ENCODE measurements around the gene RNF207. TPM values are rescaled to one million over a fixed set of nuclear protein-coding genes. Genes with fewer than 3 reads are reported as not detected.

Gene RNF207
- polyA plus RNA-seq, 3 donors = 0.10 to 7.7 TPM; not detected in 1

GRCh38 chr1:6170116-6170741 is 35.7 kb upstream of the RNF207 start:
- H3K9me3 ChIP-seq (replicated peaks in 1 of 2; ENCODE audit: control insufficient read depth in 1 of 2, insufficient read depth in 1 of 2, low read length in 2 of 2) = no peaks in the 10 kb centered on the region
- peaks cover 5 to 21% (median 7%) of the 10 kb centered on the region in 3 donors for H3K27me3 Mint-ChIP-seq (ENCODE audit: low read depth in 3 of 3)
- H3K4me2 ChIP-seq (replicated peaks; ENCODE audit: extremely low read depth, low read length, poor library complexity, severe bottlenecking) = peak overlapping the region; percentile 54
- WGBS (ENCODE audit: insufficient coverage) = 87% methylated on average over 9 of the region's 16 CpGs
- peaks cover 11 to 15% of the 10 kb centered on the region in 2 donors for H3K4me1 ChIP-seq (ENCODE audit: control insufficient read depth in 1 of 2, insufficient read depth in 2 of 2, low read length in 2 of 2)
- H3K36me3 ChIP-seq (replicated peaks in 1 of 2; ENCODE audit: control insufficient read depth in 1 of 2, insufficient read depth in 2 of 2, low read length in 2 of 2) = no peaks in the 10 kb centered on the region
- TF ChIP-seq CTCF (IDR thresholded peaks at IDR 0.05) = no peak
- peaks cover 9% of the 10 kb centered on the region for H3K4me1 Mint-ChIP-seq
- no peak overlapping the region for H3K27ac Mint-ChIP-seq
- H3K79me2 ChIP-seq (ENCODE audit: insufficient read depth, low read length) = no peaks in the 10 kb centered on the region
- H3K9ac ChIP-seq (ENCODE audit: insufficient read depth, low read length, poor library complexity, severe bottlenecking) = peak overlapping the region; percentile 36
- H3K27ac ChIP-seq (ENCODE audit: low read depth in 1 of 2, low read length in 2 of 2) = no peak overlapping the region
- H3K9me3 Mint-ChIP-seq = peaks cover 0 to 6% (median 0%) of the 10 kb centered on the region in 7 donors
- H4K20me1 ChIP-seq (ENCODE audit: insufficient read depth, low read length) = no peaks in the 10 kb centered on the region
- peak overlapping the region; percentile 35 for H2AFZ ChIP-seq (ENCODE audit: insufficient read depth, low read depth, low read length, poor library complexity, severe bottlenecking)
- intact Hi-C loops (cut with micrococcal nuclease) = no loop called here
- no peaks in the 10 kb centered on the region for H3K36me3 Mint-ChIP-seq
- DNase-seq = no peak
- peak overlapping the region in 1 of 2 donors; percentile 22 for H3K4me3 Mint-ChIP-seq
- peak overlapping the region in 1 of 3 experiments; percentile 32 for H3K4me3 ChIP-seq (replicated peaks in 1 of 3; ENCODE audit: low read depth in 2 of 3, low read length in 3 of 3)
- H3K27me3 ChIP-seq (ENCODE audit: control insufficient read depth in 2 of 2, insufficient read depth in 2 of 2, low read length in 2 of 2) = peaks cover 0 to 2% of the 10 kb centered on the region in 2 donors

GRCh38 chr1:6170742-6171201 is 35.1 kb upstream of the RNF207 start:
- Histone ChIP-seq H3K9ac (ENCODE audit: insufficient read depth, low read length, poor library complexity, severe bottlenecking) (peak overlapping the region; percentile 36), H3K4me3 (replicated peaks in 1 of 3; ENCODE audit: low read depth in 2 of 3, low read length in 3 of 3) (peak overlapping the region in 1 of 3 experiments; percentile 32), H4K20me1 (ENCODE audit: insufficient read depth, low read length) (no peaks in the 10 kb centered on the region), H3K27me3 (ENCODE audit: control insufficient read depth in 2 of 2, insufficient read depth in 2 of 2, low read length in 2 of 2) (peaks cover 0 to 2% of the 10 kb centered on the region in 2 donors), H3K79me2 (ENCODE audit: insufficient read depth, low read length) (no peaks in the 10 kb centered on the region), H3K27ac (ENCODE audit: low read depth in 1 of 2, low read length in 2 of 2) (no peak overlapping the region), H3K9me3 (replicated peaks in 1 of 2; ENCODE audit: control insufficient read depth in 1 of 2, insufficient read depth in 1 of 2, low read length in 2 of 2) (no peaks in the 10 kb centered on the region), H3K4me2 (replicated peaks; ENCODE audit: extremely low read depth, low read length, poor library complexity, severe bottlenecking) (peak overlapping the region; percentile 54), H3K4me1 (ENCODE audit: control insufficient read depth in 1 of 2, insufficient read depth in 2 of 2, low read length in 2 of 2) (peaks cover 11 to 15% of the 10 kb centered on the region in 2 donors), H3K36me3 (replicated peaks in 1 of 2; ENCODE audit: control insufficient read depth in 1 of 2, insufficient read depth in 2 of 2, low read length in 2 of 2) (no peaks in the 10 kb centered on the region), H2AFZ (ENCODE audit: insufficient read depth, low read depth, low read length, poor library complexity, severe bottlenecking) (peak overlapping the region; percentile 35)
- Mint-ChIP-seq H3K9me3 (peaks cover 0 to 6% (median 0%) of the 10 kb centered on the region in 7 donors), H3K4me1 (peaks cover 9% of the 10 kb centered on the region), H3K4me3 (peak overlapping the region in 1 of 2 donors; percentile 23), H3K27me3 (ENCODE audit: low read depth in 3 of 3) (peaks cover 5 to 21% (median 7%) of the 10 kb centered on the region in 3 donors), H3K27ac (no peak overlapping the region), H3K36me3 (no peaks in the 10 kb centered on the region)
- intact Hi-C loops (cut with micrococcal nuclease) = no loop called here
- TF ChIP-seq CTCF (IDR thresholded peaks at IDR 0.05) = no peak
- peak in 1 of 3 donors; percentile 16 for DNase-seq
- WGBS (ENCODE audit: insufficient coverage) = 0% methylated on average over 12 of the region's 19 CpGs
